Fibroblast of lung (primary cell): Measurements from ENCODE around the gene ARTN. TPM values are rescaled to one million over a fixed set of nuclear protein-coding genes. Genes with fewer than 3 reads are reported as not detected.

Experiments
- DNase-seq, 2 donors: peaks; one replicate each; pipeline versions ENCODE4 v3.0.0 to v3.0.0-alpha.2; 2010; ENCODE audit warnings: low read depth in 2 of 2
- H2AFZ ChIP-seq: 2 replicates; pipeline ENCODE4 v1.5.1; 2012; ENCODE audit warnings: low read length, control low read depth, inconsistent platforms
- H3K27ac ChIP-seq: 2 replicates; pipeline ENCODE4 v1.5.1; 2011; ENCODE audit warnings: low read length, control low read depth; ENCODE audit not compliant: insufficient read depth
- H3K27me3 ChIP-seq: 2 replicates; pipeline ENCODE4 v1.5.1; 2011; ENCODE audit warnings: mild to moderate bottlenecking, low read length; ENCODE audit not compliant: control insufficient read depth, insufficient read depth
- H3K36me3 ChIP-seq: 2 replicates; pipeline ENCODE4 v1.5.1; 2011; ENCODE audit warnings: low read length; ENCODE audit not compliant: control insufficient read depth, insufficient read depth
- H3K4me1 ChIP-seq: 2 replicates; pipeline ENCODE4 v1.5.1; 2011; ENCODE audit warnings: low read length; ENCODE audit not compliant: control insufficient read depth, insufficient read depth; ENCODE audit errors: extremely low read depth
- H3K4me2 ChIP-seq: 2 replicates; pipeline ENCODE4 v1.5.1; 2011; ENCODE audit warnings: low read length, control low read depth; ENCODE audit not compliant: insufficient read depth; ENCODE audit errors: extremely low read depth
- H3K4me3 ChIP-seq, 4 experiments: fragments of 200-600 bp in 1 of 4; sonication (generic) in 1 of 4; replicated peaks in 1 of 4; 2 replicates each; pipeline ENCODE4 v1.5.1; 2011 to 2016; ENCODE audit warnings: low read length in 4 of 4, low read depth in 3 of 4, mild to moderate bottlenecking in 3 of 4, control low read depth in 2 of 4, inconsistent platforms in 1 of 4, mixed read lengths in 1 of 4; ENCODE audit not compliant: insufficient read depth in 1 of 4; ENCODE audit errors: control extremely low read depth in 1 of 4
- H3K79me2 ChIP-seq: 2 replicates; pipeline ENCODE4 v1.5.1; 2012; ENCODE audit warnings: mild to moderate bottlenecking, low read length, inconsistent platforms; ENCODE audit not compliant: control insufficient read depth, insufficient read depth
- H3K9ac ChIP-seq: 2 replicates; pipeline ENCODE4 v1.5.1; 2011; ENCODE audit warnings: mild to moderate bottlenecking, low read length, control low read depth; ENCODE audit not compliant: insufficient read depth
- H3K9me3 ChIP-seq: 2 replicates; pipeline ENCODE4 v1.5.1; 2012; ENCODE audit warnings: low read depth, low read length; ENCODE audit not compliant: control insufficient read depth, insufficient read depth
- H4K20me1 ChIP-seq: 2 replicates; pipeline ENCODE4 v1.5.1; 2011; ENCODE audit warnings: low read length; ENCODE audit not compliant: control insufficient read depth, insufficient read depth; ENCODE audit errors: extremely low read depth
- CTCF ChIP-seq, 2 donors: IDR thresholded peaks in 1 of 2; conservative IDR thresholded peaks in 1 of 2; 1 replicate in 1 of 2; 2 replicates in 1 of 2; pipeline ENCODE4 v1.5.1; 2011 to 2012; ENCODE audit warnings: low read length in 2 of 2, control low read depth in 1 of 2, inconsistent platforms in 1 of 2, low read depth in 1 of 2, mild to moderate bottlenecking in 1 of 2
- EZH2 ChIP-seq: IDR thresholded peaks from 2 replicates; pipeline ENCODE4 v1.5.1; 2012; ENCODE audit warnings: low read length, control low read depth, mild to moderate bottlenecking; ENCODE audit errors: missing control alignments
- polyA plus RNA-seq, 2 donors: library from polyadenylated mRNA; depleted of rRNA in 1 of 2; stranded (reverse) in 1 of 2; unstranded in 1 of 2; fragments of >200 nt; gene quantifications; 2 replicates each; pipeline ENCODE4 v1.2.1, GENCODE V29; 2011 to 2012; ENCODE audit warnings: missing spikeins in 1 of 2
- total RNA-seq: library from RNA; depleted of rRNA; stranded (reverse); fragments of >200 nt; gene quantifications from 2 replicates; pipeline ENCODE4 v1.2.1, GENCODE V29; 2014

The ARTN gene
- total and polyA plus RNA-seq, 2 donors (not counting 1 experiment from before 2014, with no cell fraction given) = 0.06 to 0.50 TPM

- peaks cover 10% of the 10 kb centered on the region for H3K4me1 ChIP-seq
- H3K9ac ChIP-seq = no peak overlapping the region
- H3K4me2 ChIP-seq = no peak overlapping the region
- H2AFZ ChIP-seq = no peak overlapping the region
- H3K27me3 ChIP-seq = no peaks in the 10 kb centered on the region
- no peaks in the 10 kb centered on the region for H3K9me3 ChIP-seq
- H3K79me2 ChIP-seq = peaks cover 43% of the 10 kb centered on the region
- H4K20me1 ChIP-seq = no peaks in the 10 kb centered on the region
- TF ChIP-seq CTCF (conservative IDR thresholded peaks at IDR 0.05 in 1 of 2, IDR thresholded peaks at IDR 0.05 in 1 of 2; ENCODE audit: low read depth in 1 of 2, low read length in 2 of 2) (no peak), EZH2 (no peak)
- no peak for DNase-seq
- peaks cover 25% of the 10 kb centered on the region for H3K36me3 ChIP-seq
- H3K27ac ChIP-seq = no peak overlapping the region
- H3K4me3 ChIP-seq = no peak overlapping the region
Observed at GRCh38 chr1:43981135-43981491, 47.5 kb downstream of the ARTN start.

GRCh38 chr1:43981636-43982035 is 48.0 kb downstream of the ARTN start:
- no peak for DNase-seq
- Histone ChIP-seq H3K9ac (no peak overlapping the region), H3K27ac (no peak overlapping the region), H3K4me3 (no peak overlapping the region), H4K20me1 (no peaks in the 10 kb centered on the region), H3K4me1 (peaks cover 8% of the 10 kb centered on the region), H3K27me3 (no peaks in the 10 kb centered on the region), H3K79me2 (peaks cover 38% of the 10 kb centered on the region), H2AFZ (no peak overlapping the region), H3K9me3 (no peaks in the 10 kb centered on the region), H3K36me3 (peaks cover 22% of the 10 kb centered on the region), H3K4me2 (no peak overlapping the region)
- TF ChIP-seq CTCF (conservative IDR thresholded peaks at IDR 0.05 in 1 of 2, IDR thresholded peaks at IDR 0.05 in 1 of 2; ENCODE audit: low read depth in 1 of 2, low read length in 2 of 2) = no peak

GRCh38 chr1:43982241-43982640 is 48.6 kb downstream of the ARTN start:
- Histone ChIP-seq H3K4me2 (no peak overlapping the region), H2AFZ (no peak overlapping the region), H3K9me3 (no peaks in the 10 kb centered on the region), H3K27me3 (no peaks in the 10 kb centered on the region), H3K27ac (no peak overlapping the region), H3K9ac (no peak overlapping the region), H3K36me3 (peaks cover 18% of the 10 kb centered on the region), H4K20me1 (no peaks in the 10 kb centered on the region), H3K79me2 (peaks cover 37% of the 10 kb centered on the region), H3K4me1 (peaks cover 5% of the 10 kb centered on the region), H3K4me3 (no peak overlapping the region)
- TF ChIP-seq EZH2 (no peak), CTCF (conservative IDR thresholded peaks at IDR 0.05 in 1 of 2, IDR thresholded peaks at IDR 0.05 in 1 of 2; ENCODE audit: low read depth in 1 of 2, low read length in 2 of 2) (no peak)
- DNase-seq = no peak
